GM19452 (cell line): ENCODE data around the gene RNF214.

Experiments
- ATAC-seq: cut with Tn5 transposase; IDR thresholded peaks from one replicate; pipeline ENCODE4 v1.9.1; 2021; ENCODE audit not compliant: unreplicated experiment

Gene RNF214

GRCh38 chr11:117279711-117280376 is 47.4 kb downstream of the RNF214 start:
- no peak for ATAC-seq

GRCh38 chr11:117281159-117281558 is 48.7 kb downstream of the RNF214 start:
- ATAC-seq: no peak

DNA sequence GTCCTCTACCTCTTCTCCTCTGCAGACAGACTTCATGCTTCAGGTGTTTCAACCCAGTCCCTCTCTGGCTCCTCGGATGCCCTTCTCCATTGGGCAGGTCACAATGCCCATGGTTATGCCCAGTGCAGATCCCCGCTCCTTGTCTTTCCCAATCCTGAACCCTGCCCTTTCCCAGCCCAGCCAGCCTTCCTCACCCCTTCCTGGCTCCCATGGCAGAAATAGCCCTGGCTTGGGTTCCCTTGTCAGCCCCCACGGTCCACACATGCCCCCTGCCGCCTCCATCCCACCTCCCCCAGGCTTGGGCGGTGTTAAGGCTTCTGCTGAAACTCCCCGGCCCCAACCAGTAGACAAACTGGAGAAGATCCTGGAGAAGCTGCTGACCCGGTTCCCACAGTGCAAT is 49.4 kb downstream of the RNF214 start:
- no peak for ATAC-seq

DNA sequence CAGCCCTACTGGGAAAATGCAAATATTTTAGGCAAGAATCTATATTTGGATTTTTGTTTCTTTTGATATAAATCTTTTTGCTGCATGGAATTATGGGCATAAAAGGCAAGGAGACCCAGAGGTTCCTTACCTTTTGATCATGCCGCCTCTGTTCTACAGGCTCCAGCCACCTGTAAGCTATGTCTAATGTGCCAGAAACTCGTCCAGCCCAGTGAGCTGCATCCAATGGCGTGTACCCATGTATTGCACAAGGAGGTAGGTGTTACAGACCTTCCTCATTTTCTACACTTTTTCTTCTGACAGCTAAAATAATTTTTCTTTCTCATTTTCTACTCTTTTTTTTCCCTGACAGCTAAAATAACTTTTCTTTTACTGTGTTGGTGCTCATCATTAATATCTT is 50.5 kb downstream of the RNF214 start:
- no peak for ATAC-seq

DNA sequence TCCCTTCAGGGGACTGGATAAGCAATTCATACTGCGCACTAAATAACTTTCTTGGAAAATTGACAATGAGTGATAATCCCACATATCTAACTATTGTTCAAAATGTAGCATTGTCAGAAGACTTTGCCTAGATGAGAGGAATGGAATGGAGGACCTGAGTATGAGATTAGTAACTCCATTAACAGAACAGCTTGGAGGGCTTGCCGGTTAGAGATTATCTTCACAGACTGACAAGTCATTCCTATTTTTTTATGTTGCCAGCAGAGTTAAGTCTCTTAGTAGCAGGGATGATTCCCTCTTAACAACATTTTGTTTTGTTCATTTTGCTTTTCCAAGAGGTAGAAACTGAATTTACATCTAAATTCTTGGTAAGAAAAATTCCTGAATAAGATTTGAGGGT is 51.6 kb downstream of the RNF214 start:
- ATAC-seq: no peak

GRCh38 chr11:117286588-117286987 is 54.1 kb downstream of the RNF214 start:
- no peak for ATAC-seq

DNA sequence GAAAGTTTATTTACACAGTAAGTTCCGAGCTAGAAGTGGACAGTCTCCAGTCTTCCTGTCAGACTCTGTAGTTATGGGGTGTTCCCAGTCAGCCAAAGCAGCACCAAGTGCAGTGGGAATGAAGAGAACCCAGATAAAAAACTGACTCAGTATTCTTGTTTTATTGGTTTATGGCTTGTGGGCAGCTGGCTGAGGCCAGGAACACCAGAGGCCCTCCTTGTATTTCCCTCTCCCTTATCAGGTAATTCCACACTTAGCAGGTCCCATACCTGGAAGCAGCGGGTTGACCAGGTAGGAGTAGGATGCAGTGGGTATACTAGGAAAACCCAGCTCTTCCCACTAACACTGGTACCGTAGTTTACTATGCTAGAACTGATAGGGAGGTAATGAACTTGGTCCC is 55.2 kb downstream of the RNF214 start:
- no peak for ATAC-seq

DNA sequence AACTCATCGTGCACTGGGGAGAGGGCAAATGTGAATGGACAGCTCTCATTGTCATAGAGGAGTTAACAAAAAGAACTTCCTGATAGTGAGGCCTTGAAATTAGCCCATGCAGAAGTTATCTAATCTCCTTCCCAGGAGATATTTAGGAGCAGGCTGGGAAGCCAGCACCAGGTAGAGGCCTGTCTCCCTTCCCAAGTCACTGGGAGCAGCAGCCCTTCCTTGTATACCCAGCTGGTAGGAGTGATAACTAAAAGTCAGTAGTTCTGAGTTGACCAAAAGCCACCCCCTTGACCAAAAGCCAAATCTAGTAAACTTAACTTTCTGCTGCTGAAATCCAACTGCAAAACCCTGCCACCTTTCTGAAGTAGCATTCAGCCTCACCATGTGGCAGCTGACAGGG is 57.3 kb downstream of the RNF214 start:
- ATAC-seq: no peak

DNA sequence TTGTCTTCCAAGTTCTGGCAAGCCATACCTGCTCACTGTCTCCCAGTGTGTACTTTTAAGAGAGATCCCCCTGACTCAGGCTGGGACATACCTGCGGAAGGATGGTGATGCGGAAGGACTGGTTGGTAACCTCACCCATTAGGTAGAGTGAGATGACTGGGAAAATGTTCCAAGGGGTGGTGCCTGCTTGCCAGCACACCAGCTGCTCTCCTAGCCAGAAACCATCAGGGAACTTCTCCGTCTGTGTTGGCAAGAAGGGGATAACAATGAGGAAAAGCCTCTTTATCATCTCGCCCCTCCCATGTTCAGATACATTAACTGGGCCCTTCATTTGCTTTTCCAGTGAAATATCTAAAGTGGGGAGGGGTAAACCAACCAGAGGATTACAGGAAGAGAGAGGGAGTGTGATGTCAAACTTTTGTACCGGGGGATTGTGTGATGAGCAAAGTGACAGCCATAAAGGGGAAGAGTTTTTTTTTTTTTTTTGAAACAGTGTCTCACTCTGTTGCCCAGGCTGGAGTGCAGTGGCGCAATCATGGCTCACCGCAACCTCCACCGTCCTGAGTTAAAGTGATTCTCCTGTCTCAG is 58.4 kb downstream of the RNF214 start, which contains the start of gene BACE1-AS:
TSS of gene BACE1-AS (plus strand) at position 538 of the 588 bp plus-strand sequence.
- ATAC-seq: no peak

GRCh38 chr11:117292616-117293015 is 60.1 kb downstream of the RNF214 start:
- ATAC-seq: no peak

GRCh38 chr11:117295438-117296137 is 63.1 kb downstream of the RNF214 start:
- no peak for ATAC-seq

DNA sequence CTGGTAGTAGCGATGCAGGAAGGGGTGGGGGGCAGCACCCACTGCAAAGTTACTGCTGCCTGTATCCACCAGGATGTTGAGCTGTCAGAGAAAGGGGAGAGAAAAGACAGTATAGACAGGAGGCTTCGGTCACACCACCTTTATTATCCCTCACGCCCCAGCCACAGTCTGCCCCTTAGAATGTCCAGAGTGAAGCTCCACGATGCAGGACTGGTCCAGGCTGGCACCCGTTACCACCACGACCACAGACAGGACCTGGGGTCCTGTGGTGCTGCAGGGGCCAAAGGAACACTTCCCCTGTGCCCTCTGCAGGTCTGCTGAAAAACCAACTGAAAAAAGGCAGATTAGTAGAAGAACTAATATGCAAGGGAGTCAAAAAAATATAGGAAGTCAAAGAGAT is 64.4 kb downstream of the RNF214 start:
- ATAC-seq: no peak

DNA sequence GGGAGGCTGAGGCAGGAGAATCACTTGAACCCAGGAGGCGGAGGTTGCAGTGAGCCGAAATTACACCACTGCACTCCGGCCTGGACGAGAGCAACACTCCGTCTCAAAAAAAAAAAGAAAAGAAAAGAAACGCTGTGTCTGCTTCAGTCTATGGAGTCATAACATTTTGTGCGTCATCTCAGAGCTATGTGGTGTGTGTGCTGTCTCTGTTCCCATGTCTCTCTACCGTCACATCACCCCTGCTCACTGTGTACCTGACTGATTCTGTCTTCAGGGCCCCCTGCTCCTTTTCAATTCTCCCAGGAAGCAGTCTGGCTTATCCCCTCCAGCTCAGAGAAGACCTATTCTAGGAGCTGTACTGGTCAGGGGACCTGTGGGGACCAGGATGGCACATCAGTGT is 65.7 kb downstream of the RNF214 start:
- no peak for ATAC-seq

GRCh38 chr11:117299351-117300282 is 67.1 kb downstream of the RNF214 start:
- no peak for ATAC-seq

GRCh38 chr11:117300283-117300663 is 67.8 kb downstream of the RNF214 start:
- no peak for ATAC-seq

- ATAC-seq: no peak
Measured at GRCh38 chr11:117300773-117301172, 68.3 kb downstream of the RNF214 start.

DNA sequence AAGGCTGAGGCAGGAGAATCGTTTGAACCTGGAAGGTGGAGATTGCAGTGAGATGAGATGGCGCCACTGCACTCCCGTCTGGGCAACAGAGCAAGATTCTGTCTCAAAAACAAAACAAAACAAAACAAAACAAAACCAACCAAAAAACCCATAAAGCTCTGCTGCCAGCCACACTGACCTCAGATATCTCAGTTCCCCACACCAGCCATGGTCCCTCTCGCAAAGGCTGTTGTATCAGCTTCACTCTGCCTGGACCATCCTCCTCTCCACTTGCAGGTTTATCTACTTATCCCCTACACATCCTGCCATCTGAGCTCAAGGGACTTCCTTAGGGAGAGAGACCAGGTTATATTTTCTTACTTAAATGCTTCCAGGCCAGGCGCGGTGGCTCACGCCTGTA is 69.8 kb downstream of the RNF214 start:
- no peak for ATAC-seq

GRCh38 chr11:117303101-117303500 is 70.6 kb downstream of the RNF214 start:
- ATAC-seq: no peak

- ATAC-seq: no peak
Measured at GRCh38 chr11:117303646-117304315, 71.3 kb downstream of the RNF214 start.

DNA sequence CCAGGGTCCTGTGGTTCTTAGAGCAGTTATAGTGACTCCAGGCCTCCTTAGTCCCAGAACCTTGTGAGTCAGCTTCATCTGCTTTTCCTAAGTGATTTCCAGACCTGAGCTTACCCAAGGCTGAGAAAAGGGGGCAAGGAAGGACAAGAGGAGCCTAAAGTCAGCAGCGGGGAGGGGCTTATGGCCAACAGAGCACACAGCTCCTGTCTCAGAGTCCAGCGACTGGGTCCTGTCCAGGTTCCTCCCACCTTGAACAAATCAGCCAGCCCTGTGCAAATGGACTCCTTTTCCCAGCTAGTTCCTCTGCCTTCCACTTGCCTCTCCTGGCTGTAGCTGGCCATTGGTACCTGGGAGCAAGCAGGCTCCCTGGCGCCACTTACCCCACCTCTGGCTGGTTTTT is 72.7 kb downstream of the RNF214 start:
- ATAC-seq: no peak

DNA sequence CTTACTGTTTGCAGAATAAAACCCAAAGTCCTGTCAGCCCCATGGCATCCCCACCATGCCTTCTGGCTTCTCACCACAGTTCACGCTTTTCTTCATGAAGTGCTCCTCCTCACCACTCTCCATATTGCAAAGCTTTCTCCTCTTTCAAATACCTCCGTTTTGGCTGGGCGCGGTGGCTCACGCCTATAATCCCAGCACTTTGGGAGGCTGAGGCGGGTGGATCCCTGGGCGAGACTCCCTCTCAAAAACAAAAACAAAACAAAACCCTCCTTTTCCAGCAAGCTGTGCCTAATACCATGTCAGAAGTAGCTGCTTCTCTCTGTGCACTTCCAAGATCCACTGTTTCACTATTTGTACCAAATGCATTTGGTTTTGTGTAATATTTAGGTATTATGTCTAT is 76.8 kb downstream of the RNF214 start:
- no peak for ATAC-seq
